DOHH2 (cell line): ENCODE results near the gene DUSP8.

Experiments used
- H3F3A ChIP-seq: fragments of 200-600 bp; sonication (generic), shearing (Covaris generic); 2 replicates; pipeline ENCODE4 v1.6.0; 2016; ENCODE audit warnings: antibody characterized with exemption, mild to moderate bottlenecking; ENCODE audit not compliant: control insufficient read depth, insufficient read depth
- H3K27ac ChIP-seq: fragments of 200-600 bp; sonication (generic); 2 replicates; pipeline ENCODE4 v1.5.1; 2014; ENCODE audit warnings: low read depth, mild to moderate bottlenecking, low read length, moderate library complexity
- H3K27me3 ChIP-seq: fragments of 200-600 bp; sonication (generic); 2 replicates; pipeline ENCODE4 v1.6.1; 2014; ENCODE audit warnings: mild to moderate bottlenecking, low read length, mixed read lengths; ENCODE audit not compliant: control insufficient read depth
- H3K36me3 ChIP-seq: fragments of 200-600 bp; sonication (generic); 2 replicates; pipeline ENCODE4 v1.6.1; 2014; ENCODE audit warnings: mild to moderate bottlenecking, low read length, moderate library complexity, mixed read lengths; ENCODE audit not compliant: control insufficient read depth
- H3K4me1 ChIP-seq: fragments of 200-600 bp; sonication (generic); 2 replicates; pipeline ENCODE4 v1.6.1; 2014; ENCODE audit warnings: mild to moderate bottlenecking, low read length, mixed read lengths; ENCODE audit not compliant: control insufficient read depth
- H3K4me2 ChIP-seq: fragments of 200-600 bp; sonication (generic); 2 replicates; pipeline ENCODE4 v1.6.0; 2014; ENCODE audit warnings: mild to moderate bottlenecking, low read length, moderate library complexity
- H3K4me3 ChIP-seq: fragments of 200-600 bp; sonication (generic); 2 replicates; pipeline ENCODE4 v1.5.1; 2014; ENCODE audit warnings: mild to moderate bottlenecking, low read length, mixed read lengths
- H3K79me2 ChIP-seq: fragments of 200-600 bp; sonication (generic); 2 replicates; pipeline ENCODE4 v1.6.1; 2014; ENCODE audit warnings: mild to moderate bottlenecking, low read length, mixed read lengths; ENCODE audit not compliant: control insufficient read depth
- H3K9me2 ChIP-seq: fragments of 200-600 bp; sonication (generic); replicated peaks from 2 replicates; pipeline ENCODE4 v1.6.1; 2014; ENCODE audit warnings: mild to moderate bottlenecking, low read length, mixed read lengths; ENCODE audit not compliant: control insufficient read depth
- H3K9me3 ChIP-seq: fragments of 200-600 bp; sonication (generic); 2 replicates; pipeline ENCODE4 v1.6.1; 2014; ENCODE audit warnings: antibody characterized with exemption, low read length, mixed read lengths; ENCODE audit not compliant: control insufficient read depth, insufficient read depth
- H4K20me1 ChIP-seq: fragments of 200-600 bp; sonication (generic); 2 replicates; pipeline ENCODE4 v1.6.0; 2014; ENCODE audit warnings: low read depth, mild to moderate bottlenecking, antibody characterized with exemption, low read length, moderate library complexity; ENCODE audit not compliant: control insufficient read depth, insufficient read depth
- EZH2phosphoT487 ChIP-seq: fragments of 200-600 bp; sonication (generic); IDR thresholded peaks from 2 replicates; pipeline ENCODE4 v1.6.1; 2017; ENCODE audit warnings: borderline replicate concordance, mild to moderate bottlenecking, antibody characterized with exemption, low read length, moderate library complexity, mixed read lengths
- TF ChIP-seq, protein P1 (sequence below): fragments of 200-600 bp; sonication (generic); IDR thresholded peaks from one replicate; pipeline ENCODE4 v1.5.1; 2014; ENCODE audit warnings: antibody characterized with exemption, mild to moderate bottlenecking, low read depth, low read length; ENCODE audit not compliant: poor library complexity, severe bottlenecking

The DUSP8 gene

DNA sequence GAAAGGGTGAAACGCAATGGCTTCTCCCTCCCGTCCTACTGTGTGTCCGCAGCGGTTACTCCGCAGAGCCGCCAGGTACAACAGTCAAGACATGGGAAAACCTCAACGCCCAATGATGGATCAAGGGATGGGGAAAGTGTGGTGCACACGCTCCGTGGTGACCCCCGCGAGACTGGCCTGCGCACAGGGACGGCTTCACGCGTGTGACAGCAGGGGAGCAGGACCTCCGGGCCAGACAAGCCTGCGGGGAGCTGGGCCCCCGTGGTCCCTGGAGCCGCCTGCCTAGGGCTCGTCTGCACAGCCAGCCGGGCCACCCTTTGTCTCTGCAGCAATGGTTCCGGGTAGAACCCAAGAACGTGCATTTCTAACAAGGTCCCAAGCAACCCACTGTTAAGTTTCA, 53.8 kb downstream of the DUSP8 start:
- Histone ChIP-seq H3K27ac (no peak overlapping the region), H3K9me2 (no peaks in the 10 kb centered on the region), H3F3A (no peaks in the 10 kb centered on the region), H3K27me3 (no peaks in the 10 kb centered on the region), H3K9me3 (no peaks in the 10 kb centered on the region), H3K4me3 (no peak overlapping the region), H3K79me2 (peaks cover 90% of the 10 kb centered on the region), H3K36me3 (no peaks in the 10 kb centered on the region), H4K20me1 (peaks cover 27% of the 10 kb centered on the region), H3K4me2 (no peak overlapping the region), H3K4me1 (peaks cover 27% of the 10 kb centered on the region)
- TF ChIP-seq, protein P1, sequence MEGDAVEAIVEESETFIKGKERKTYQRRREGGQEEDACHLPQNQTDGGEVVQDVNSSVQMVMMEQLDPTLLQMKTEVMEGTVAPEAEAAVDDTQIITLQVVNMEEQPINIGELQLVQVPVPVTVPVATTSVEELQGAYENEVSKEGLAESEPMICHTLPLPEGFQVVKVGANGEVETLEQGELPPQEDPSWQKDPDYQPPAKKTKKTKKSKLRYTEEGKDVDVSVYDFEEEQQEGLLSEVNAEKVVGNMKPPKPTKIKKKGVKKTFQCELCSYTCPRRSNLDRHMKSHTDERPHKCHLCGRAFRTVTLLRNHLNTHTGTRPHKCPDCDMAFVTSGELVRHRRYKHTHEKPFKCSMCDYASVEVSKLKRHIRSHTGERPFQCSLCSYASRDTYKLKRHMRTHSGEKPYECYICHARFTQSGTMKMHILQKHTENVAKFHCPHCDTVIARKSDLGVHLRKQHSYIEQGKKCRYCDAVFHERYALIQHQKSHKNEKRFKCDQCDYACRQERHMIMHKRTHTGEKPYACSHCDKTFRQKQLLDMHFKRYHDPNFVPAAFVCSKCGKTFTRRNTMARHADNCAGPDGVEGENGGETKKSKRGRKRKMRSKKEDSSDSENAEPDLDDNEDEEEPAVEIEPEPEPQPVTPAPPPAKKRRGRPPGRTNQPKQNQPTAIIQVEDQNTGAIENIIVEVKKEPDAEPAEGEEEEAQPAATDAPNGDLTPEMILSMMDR: no peak
- TF ChIP-seq EZH2phosphoT487: no peak

DNA sequence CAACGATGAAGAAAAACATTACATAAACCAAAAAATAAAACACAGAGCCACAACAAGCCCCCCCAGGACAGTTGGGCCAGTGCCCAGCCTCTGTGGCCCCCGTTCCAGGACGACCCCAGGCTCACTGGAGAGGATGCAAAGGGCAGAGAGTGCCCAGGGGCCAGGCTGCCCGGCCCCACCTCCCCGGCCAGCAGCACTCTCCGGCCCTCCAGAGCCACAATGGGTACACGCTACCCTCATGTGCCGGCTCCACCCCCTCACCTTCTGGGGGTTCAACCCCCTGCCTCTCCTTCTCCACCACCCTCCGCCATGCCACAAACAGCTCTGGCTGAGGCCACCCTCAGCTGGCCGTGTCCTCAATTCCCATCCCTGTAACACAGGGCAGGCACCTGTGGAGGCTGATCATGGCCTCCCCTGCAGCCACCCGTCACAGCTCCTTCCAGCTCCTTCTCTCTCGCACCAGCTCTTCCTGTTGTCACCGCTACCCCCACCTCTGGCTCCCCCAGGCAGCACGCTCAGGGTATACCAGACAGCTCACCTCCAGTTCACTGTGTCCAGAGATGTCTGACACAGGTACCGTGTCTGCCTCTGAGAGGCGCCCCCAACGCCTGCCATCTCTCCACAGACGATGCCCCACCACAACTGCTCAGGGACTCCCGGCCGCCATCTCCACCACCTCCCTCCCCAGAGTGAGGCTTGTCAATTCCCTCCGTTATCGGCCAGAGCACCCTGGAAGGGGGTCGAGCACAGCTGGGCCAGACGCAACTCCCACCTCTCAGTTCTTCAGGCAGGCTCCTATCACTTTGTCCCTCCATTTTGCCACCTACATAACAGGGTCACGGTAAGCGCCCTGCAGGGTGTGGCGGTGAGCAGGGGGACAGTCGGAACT, 54.7 kb downstream of the DUSP8 start:
- peaks cover 18% of the 10 kb centered on the region for H3K4me1 ChIP-seq
- no peaks in the 10 kb centered on the region for H3K27me3 ChIP-seq
- H3K27ac ChIP-seq: no peak overlapping the region
- peaks cover 2% of the 10 kb centered on the region; the same call in 1 of the 2 replicates for H3F3A ChIP-seq
- TF ChIP-seq, protein P1: no peak
- no peak for TF ChIP-seq EZH2phosphoT487
- no peak overlapping the region for H3K4me3 ChIP-seq
- no peaks in the 10 kb centered on the region for H3K9me2 ChIP-seq
- peaks cover 82% of the 10 kb centered on the region for H3K79me2 ChIP-seq
- H3K9me3 ChIP-seq: no peaks in the 10 kb centered on the region
- H3K4me2 ChIP-seq: no peak overlapping the region
- peaks cover 28% of the 10 kb centered on the region for H4K20me1 ChIP-seq
- no peaks in the 10 kb centered on the region for H3K36me3 ChIP-seq

DNA sequence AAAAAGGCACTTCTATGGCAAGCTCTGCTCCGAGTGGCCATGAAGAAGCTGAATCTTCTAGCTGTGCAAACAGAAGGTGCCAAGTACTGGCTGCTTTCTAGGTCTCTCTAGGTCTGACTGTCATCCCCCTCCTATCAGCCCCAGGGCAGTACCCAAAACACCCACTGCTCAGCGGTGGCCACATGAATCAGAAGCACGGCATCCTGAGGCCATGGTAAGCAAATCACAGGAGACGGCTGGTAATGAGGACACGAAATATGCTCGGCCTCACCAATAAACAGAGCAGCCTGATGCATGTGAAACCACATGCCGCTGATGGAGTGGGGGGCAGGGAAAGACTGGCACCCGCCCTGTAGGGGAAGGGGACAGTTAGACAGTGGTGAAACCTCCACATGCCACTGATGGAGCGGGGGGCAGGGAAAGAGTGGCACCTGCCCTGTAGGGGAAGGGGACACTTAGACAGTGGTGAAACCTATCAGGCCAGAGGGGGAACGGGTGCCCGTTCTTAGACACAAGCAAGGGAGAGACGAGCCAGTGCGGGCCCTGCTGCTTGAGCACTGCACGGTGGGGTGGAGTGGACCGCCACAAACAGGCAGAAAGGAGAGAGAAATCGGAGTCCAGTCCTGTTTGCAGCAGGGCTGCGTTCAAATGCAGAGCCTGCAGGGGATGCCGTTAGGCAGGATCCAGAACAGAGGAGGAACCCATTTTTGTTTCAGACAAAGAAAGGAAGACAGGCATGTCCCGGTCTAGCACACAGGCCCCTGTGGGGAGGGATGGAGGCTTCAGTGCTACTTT, 55.6 kb downstream of the DUSP8 start:
- peaks cover 6% of the 10 kb centered on the region; the same call in 1 of the 2 replicates for H3F3A ChIP-seq
- H3K9me2 ChIP-seq: no peaks in the 10 kb centered on the region
- no peaks in the 10 kb centered on the region for H3K36me3 ChIP-seq
- H4K20me1 ChIP-seq: peaks cover 28% of the 10 kb centered on the region
- H3K4me1 ChIP-seq: peaks cover 9% of the 10 kb centered on the region
- H3K79me2 ChIP-seq: peaks cover 76% of the 10 kb centered on the region
- no peak overlapping the region for H3K27ac ChIP-seq
- H3K4me3 ChIP-seq: no peak overlapping the region
- H3K27me3 ChIP-seq: no peaks in the 10 kb centered on the region
- H3K9me3 ChIP-seq: no peaks in the 10 kb centered on the region
- no peak overlapping the region for H3K4me2 ChIP-seq
- no peak for TF ChIP-seq EZH2phosphoT487
- TF ChIP-seq, protein P1: no peak
